HG03045 (cell line): ENCODE results near the gene GLIPR2.
"Not testable (repeated sequence)": the region's sequence is repeated elsewhere in the genome, so short reads cannot be mapped to it uniquely, and the experiment has no call there.

Source experiments
- ATAC-seq: cut with Tn5 transposase; IDR thresholded peaks from one replicate; pipeline ENCODE4 v1.9.1; 2021; ENCODE audit warnings: mild to moderate bottlenecking, moderate library complexity; ENCODE audit not compliant: unreplicated experiment

Gene GLIPR2

DNA sequence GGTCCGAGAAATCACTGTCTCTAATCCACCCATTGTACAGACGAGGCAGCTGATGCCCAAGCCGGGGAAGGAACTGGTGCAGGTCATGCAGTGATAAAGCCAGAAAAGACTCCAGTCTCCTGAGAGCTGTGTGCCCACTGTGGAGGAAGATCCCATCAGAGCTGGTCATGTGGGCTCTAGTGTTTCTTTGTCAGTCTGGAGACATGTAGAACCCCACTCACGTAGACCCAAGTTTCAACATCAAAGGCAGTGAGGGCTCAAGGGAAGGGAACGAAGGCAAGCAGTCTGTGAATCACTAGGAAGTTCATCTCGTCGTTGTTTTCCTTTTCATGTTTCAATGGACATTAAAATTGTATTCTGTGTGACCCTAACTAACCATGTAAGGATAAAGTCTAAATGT lies 14.6 kb upstream of the GLIPR2 start:
- no peak for ATAC-seq

DNA sequence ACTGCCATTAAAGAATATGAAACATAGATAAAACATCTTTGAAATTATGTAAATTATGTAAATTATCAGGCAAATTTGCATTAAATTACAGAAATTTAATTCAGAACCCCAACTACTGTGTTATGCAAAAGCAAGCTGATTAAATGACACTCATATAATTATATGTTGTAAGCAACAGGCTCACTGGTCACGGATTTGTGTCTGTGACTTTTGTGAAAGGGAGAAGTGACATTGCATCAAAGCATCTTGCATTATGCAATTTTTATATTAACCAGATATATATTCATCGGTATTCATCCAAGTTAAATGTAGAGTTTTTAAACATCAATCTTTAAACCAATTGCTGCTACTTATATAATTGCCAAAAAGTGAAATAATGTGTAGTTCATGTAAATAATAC lies 13.0 kb upstream of the GLIPR2 start:
- no peak for ATAC-seq

DNA sequence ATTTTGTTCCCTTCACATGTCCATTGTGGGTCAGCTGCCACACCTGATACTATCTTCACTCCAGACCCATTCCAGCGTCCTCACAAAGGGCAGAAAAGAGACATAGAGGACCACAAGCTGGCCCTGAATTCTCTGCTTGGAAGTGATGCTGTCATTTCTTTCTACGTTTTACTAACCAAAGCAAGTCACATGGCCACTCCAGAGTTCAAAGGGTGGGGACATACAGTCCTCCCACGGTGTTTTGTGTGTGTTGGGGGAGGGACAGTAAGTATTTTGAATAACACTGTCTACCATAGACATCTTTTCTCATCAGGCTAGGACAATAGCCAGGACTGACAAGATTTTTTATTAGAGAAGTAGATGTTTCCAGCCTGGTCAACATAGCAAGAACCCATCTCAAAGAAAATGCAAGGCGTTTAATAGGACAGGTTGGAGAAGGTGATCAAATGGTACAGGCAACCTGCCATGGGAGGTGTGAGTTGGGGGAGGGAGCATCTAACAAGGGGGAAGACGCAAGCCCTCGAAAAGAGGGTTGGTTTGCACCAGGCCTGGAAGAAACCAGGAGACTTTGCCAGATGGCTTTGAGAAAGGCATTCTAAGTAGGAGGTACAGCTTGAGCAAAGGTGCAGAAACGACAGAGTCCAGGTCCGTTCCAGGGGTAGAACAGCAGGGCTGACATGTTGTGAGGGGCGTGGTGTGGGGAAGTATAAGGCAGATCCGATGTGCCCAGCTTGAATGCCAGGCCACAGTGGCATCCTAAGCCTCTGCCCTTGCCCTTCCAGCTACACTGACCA lies 11.3 kb upstream of the GLIPR2 start:
- ATAC-seq, result no peak

DNA sequence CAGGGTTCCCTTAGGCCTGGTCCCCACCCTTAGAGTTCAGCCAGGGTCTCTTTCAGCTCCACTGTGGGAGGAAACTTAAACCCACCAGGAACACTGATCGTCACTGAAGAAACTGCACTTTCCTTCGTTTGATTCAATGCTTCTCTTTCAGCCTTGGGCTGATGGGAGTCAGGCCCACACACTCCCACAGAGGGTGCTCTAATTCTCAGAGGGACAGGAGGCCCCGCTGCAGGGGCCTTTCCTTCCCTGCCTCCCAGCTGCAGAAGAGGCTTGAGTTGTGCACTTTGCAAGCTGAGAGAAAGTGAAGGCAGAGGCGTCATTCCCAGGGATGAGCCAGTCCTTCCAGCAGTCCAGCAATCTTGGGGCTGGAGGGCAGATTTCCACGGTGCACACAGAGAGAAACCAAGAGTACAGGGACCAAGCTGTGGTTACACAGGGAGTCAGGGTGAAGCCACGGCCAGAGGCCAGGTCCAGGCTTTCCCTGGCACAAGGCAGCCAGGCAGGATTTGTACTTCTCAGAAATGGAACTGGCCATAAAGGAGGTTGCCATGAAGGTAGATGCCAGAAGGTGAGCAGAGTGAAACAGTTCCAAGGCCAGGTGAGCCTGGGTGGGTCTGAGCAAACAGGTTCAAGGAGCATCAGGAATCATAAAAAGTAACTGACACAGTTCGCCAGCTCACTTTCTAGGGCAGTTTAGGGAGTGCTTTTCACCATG lies 10.4 kb upstream of the GLIPR2 start:
- ATAC-seq, result no peak

DNA sequence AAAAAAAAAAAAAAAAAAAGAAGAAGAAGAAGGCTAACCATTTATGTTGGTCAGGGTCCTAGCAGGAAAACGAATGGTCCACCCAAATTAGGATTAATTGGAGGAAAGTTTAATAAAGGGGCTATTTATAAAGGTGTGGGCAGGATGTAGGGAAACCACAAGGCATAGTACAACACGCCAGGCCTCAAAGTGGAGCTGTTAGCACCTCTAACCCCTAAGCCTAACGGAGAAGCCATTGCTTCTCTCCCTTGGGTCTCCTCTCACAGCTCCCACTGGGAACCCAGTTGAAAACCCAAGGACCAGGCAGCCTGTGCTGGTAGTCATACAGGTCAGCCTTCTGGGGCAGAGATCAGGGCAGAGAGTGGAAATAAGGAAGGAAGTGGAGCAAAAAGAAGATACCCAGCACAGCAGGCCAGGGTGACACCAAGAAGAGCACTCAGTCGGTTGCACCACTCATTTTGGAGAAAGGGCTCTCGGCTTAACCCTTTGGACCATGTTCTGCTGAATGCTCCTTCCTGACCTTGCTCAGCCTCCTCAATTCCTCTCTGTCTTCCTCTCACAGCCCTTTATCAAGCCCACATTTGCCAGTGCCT lies 8.8 kb upstream of the GLIPR2 start:
- ATAC-seq, result no peak

DNA sequence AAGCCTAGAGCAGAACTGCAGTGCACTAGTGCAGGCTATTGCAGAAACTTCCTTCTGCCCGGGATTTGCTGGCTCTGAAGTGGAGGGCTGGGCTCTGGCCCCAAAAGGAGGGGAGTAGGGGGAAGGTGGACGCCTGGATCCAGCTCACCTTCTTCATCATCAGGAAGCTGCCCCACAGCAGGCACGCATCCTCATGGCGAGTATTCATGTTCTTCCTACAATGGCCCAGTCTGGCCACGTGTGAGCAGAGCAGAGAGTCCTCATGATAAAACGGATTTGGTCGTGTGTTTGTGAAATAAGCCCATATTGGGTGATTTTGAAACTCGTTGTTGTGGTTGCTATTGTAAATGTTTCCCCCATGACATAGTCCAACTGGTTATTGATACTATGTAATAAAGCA lies 8.2 kb upstream of the GLIPR2 start:
- no peak for ATAC-seq

DNA sequence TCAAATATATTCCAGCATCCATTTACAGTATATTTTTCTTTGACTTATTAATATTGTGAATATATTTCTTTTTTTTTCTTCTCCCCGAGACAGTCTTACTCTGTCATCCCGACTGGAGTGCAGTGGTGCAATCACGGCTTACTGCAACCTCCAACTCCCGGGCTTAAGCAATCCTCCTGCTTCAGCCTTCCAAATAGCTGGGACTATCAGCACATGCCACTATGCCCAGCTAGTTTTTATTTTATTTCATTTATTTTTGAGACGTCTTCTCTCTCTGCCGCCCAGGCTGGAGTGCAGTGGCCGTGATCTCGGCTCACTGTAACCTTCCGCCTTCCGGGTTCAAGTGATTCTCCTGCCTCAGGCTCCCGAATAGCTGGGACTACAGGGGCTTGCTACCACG lies 7.4 kb upstream of the GLIPR2 start:
- no peak for ATAC-seq

DNA sequence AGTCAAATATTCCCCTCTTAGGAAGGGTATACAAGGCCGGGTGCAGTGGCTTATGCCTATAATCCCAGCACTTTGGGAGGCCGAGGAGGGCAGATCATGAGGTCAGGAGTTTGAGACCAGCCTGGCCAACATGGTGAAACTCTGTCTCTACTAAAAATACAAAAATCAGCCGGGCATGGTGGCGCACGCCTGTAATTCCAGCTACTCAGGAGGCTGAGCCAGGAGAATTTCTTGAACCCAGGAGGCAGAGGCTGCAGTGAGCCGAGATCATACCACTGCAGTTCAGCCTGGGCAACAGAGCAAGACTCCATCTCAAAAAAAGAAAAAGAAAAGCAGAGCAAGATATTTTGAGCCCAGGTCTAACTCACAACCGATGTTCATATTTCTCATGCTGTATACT lies 4.9 kb upstream of the GLIPR2 start:
- not testable (repeated sequence) for ATAC-seq

DNA sequence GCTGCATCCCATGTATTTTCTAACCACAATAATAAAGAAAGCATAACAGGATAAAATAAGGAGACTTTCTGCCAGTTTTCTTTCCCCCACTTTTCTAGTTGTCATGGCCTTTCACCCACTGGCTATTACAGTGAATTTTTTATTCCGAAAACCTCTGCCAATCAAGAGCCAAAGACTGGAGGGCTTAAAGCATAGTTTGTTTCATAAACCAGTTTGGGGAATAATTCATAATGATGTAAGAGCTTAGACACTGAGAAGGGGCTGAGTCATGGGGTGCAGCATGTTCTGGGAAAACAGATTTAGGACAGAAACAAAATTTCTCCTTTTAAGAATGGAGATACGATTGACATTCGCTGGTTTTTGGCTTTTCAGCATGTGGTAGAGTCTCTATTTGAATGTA lies 4.4 kb upstream of the GLIPR2 start:
- ATAC-seq, result no peak

DNA sequence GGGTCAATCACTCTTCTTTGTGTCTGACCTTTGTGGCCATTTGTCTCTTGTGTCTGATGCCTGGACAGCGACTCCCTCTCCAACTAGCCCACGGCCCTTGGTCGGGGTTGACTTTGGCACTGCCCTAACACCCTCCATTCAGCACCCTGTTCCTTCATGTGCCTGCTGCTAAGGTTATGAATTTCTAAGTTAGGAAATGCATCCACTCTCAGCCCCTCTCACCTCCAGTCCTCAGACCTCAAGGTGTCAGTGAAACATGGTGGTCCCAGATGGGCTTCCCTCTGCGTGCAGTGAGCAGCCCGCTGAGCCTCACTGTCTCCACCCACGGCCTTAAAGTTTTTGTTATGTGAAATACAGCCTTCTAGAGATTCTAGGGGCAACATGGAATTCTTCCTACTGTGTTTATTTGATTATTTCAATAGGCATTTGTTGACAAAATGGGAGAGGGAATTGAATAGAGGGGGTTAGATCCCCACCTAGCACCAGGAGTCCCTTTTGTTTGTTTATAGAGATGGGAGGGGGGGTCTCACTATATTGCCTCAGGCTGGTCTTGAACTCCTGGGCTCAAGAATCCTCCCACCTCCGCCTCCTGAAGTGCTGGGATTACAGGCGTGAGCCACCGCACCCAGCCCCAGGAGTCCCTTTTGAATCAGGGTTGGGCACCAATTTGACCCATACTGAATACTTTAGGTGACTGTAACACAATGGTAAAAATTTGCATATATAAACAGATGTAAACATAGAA lies 1.6 kb upstream of the GLIPR2 start:
- ATAC-seq, result no peak

DNA sequence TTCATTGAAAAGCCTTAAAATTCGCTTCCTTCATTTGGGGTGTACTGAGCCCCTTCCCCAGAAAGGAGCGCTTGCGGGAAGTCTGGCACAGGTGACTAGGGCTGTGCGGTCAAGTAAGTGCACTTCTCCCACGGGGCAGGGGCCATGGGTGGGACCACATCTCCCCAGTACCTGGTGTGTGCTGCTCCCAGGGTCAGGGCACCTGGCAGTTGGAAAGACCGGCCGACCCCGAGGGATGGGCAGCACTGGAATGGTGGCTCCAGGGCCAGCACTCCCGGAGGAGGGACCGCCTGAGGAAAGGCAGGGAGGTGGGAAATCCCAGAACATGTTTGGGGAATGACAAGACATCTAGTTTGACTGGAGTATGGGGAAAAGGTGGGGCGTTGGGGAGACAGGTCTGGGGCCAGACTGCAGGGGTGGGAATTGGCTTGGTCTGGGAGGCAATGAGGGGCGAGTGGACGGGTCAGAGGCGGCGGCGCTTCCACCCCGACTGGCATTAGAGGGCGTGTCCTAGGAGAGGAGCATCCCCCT lies 727 bp upstream of the GLIPR2 start:
- ATAC-seq, result no peak

DNA sequence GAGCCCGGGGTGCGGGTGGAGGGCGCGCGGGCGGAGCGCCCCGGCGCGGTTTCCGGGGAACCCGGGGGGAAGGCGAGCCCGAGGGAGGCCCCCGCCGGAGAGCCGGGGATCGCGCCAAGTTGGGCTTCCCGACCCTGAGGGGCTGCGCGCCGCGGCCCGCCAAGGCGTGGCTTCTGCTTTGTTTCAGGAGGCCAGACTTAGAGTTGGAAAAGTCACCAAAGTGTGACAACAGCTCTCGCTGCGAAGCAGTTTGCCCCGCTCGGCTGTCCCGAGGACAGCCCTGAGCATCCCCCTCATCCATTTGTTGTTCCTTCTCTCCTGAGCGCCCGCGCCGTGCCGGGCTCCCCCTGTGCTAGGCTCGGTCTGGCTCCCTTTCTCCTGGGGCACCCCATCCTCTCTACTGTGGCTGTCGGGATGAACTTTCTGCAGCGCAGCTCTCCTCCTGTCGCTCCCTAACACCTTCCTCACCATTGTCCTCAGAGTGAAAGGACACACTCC lies 410 bp downstream of the GLIPR2 start:
- peak; percentile 30 for ATAC-seq

DNA sequence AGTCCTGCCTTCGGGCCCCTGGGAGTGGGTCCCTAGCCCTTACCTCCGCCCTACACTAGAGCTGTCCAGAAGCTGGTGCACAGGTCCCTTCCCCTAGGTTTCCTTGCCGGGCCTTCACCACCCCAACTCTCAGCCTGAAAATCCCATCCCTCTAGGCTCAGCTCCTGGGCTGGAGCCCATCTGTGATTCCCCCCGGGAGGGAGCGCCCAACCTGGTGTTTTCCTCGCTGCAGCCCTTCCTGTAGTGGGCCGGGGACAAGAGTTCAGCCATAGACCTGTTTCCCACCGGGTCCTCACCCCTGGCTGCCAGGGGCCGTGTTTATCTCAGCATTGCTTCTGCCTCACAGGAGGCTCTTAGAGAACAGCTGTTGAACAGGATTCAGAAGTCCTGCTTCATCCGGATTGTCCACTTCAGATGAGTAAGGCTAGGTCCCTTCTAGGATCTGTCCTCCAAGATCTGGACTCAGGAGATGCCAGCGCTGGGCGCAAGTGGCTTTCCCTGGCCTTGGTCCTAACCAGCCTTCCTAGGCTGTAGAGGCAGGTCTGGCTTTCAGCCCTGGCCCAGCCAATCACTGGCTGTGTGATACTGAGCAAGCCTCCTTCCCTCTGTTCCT lies 965 bp downstream of the GLIPR2 start:
- ATAC-seq, result no peak

DNA sequence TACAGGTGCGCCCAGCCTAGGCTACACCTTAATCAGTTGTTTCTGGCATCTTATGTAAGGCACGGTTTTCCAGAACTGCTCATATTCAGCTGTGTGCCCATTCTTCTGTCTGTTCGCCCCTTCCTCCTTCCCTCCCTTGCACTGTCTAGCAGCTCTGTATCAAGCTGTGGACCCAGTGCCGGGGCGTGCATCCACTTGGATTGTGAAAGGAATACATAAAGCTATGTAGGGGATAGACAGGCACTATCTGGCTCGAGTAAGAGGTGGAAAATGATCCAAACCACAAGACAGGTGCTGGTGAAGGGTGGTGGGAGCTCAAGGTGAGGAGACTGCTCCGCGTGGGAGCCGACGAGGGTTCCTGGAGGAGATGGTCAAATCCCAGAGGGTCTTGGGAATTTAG lies 2.0 kb downstream of the GLIPR2 start:
- ATAC-seq, result no peak

DNA sequence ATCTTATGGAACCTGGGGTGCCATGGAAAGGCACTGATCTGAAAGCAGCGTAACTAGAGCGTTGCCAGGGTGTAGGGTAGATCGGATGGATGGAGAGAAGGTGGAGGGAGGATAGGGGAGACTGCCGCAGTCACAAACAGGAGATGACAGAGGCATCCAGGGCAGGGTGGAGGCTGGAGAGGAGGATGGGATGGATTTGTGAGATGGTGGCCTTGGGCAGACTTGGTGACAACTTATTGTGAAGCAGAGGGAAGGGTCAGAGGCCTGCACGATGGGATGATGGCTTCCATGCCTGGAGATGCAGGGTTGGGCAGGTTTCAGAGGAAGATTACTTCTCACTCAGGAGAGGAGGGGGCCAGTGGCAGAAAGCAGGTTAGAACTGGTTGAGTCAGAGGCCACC lies 2.4 kb downstream of the GLIPR2 start:
- ATAC-seq, result no peak

DNA sequence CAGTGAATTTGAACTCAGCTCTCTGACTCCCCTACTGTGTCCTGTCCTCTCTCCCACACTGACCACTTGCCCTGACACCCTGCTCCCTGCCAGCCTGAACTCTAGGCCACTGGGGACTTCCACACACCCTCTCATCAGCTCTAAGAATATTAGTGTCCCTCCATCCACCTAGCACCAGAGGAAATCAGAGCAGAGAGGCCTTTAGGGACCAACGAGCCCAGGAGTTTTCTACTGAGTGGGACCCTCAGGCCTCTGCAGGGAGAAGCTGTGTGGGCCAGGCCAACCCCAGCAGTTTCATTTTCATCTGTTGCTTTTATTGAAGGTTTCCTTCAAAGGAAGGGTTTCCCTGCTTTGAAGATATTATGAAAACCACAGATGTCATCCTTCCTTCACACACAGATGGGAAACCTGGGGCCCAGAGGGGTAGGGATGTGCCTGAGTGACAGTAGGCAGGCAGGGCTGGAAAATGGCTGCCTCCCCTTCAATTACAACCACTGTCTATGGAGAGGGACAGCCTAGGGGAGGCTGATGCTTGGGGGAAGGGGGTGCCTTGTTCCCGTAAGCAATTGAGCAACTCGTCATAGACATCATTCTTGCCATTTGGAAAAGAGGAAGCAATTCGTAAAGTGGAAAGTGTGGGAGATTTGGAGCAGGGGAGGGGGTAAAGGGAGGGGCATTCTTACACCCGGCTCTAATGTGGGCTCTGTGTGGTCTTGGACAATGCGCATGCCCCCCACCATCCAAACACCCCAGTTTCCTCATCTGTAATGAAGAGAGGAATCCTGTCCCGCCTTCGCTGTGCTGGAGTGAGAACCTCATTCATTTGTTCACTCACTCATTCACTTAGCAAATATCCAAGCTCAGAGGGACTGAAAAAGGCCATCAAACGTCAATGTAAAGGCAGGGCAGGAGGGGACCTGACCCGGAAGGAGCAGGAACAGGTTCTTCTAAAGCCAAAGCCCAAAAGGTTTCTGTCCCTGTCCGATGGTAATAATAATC lies 3.9 kb downstream of the GLIPR2 start:
- ATAC-seq, result no peak

DNA sequence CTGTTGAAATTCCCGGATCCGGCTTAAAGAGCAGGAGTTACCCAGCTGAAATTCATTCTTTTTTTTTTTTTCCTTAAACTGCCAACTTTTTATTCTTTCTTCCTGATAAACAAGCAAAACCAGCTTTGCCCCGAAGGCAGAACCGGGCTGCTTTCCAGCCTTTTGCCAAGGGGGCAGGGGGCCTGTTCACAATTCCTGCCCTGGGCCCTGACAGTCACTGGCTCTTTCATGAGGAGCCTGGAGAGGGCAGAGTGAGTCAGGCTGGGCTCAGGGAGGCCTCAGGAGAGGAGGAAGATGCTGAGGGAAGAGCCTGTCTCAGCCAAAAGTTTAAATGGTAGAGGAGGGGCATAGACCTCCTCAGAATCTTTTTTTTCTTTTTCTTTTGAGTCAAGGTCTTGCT lies 4.8 kb downstream of the GLIPR2 start:
- ATAC-seq, result no peak

DNA sequence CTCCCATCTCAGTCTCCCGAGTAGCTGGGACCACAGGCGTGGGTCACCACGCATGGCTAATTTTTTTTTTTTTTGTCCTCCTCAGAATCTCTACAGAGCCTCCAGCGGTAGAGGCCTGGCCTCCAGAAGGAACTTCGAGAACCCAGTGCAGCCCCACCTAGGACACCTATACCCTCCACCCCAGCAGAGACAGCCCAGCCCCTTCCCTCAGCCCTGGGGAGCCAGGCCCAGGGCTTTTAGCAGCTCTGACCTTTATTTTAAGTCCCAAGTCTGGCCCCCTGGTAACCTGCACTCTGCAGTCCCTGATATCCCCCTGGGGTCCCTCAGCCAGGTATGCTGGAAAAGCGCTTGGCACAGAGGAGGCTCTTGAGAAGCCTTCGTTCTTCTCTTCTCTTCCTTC lies 5.2 kb downstream of the GLIPR2 start:
- ATAC-seq, result no peak

DNA sequence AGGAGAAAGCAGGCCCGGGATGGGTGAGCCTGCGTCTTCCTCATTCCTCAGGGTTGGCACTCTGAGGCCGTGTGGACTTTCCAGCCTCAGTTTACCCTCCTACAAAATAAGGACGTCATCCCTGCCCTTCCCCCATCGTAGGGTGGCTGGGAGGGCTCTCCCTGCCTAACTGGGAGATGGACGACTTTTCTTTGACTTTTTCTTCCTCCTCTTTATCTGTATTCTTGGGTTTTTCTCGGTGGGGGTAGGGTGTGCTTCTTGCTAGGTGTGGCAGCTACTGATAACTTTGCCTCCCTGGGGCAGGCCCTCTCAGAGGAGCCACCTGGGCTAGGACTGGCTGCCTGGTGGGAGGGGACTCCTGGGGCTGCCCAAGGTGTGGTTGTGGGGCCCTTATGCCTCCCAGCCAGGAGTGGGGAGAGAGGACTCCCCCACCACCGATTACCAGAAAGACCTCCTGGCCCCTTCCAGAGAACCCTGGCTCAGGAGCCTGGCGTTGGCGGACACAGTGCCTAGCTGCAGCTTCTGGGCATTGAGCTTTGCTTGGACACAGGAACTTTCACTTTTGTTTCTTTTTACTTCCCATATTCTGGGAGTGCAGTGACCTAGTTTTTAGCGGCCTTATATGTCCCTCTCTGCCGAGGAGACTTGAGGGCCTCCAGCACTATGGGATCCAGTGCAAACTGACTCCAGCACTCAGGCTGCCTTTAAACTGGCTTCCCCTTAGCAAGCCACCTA lies 6.1 kb downstream of the GLIPR2 start:
- ATAC-seq, result no peak
